ENCODE results near the gene PCSK6.

The PCSK6 gene

GRCh38 chr15:101480613-101481380 lies 8.7 kb downstream of the PCSK6 start:
- TF ChIP-seq CTCF (IDR thresholded peaks at IDR 0.05; ENCODE audit: extremely low read depth, missing control alignments): no peak
- DNase-seq (ENCODE audit: low spot score): no peak

GRCh38 chr15:101479851-101480612 lies 9.5 kb downstream of the PCSK6 start:
- DNase-seq (ENCODE audit: low spot score): no peak
- TF ChIP-seq CTCF (IDR thresholded peaks at IDR 0.05; ENCODE audit: extremely low read depth, missing control alignments): no peak

GRCh38 chr15:101479342-101479845 lies 10.1 kb downstream of the PCSK6 start:
- no peak for DNase-seq (ENCODE audit: low spot score)
- no peak for TF ChIP-seq CTCF (IDR thresholded peaks at IDR 0.05; ENCODE audit: extremely low read depth, missing control alignments)

GRCh38 chr15:101478701-101479341 lies 10.7 kb downstream of the PCSK6 start:
- DNase-seq (ENCODE audit: low spot score): no peak
- no peak for TF ChIP-seq CTCF (IDR thresholded peaks at IDR 0.05; ENCODE audit: extremely low read depth, missing control alignments)

GRCh38 chr15:101477851-101478362 lies 11.6 kb downstream of the PCSK6 start:
- DNase-seq (ENCODE audit: low spot score): no peak
- TF ChIP-seq CTCF (IDR thresholded peaks at IDR 0.05; ENCODE audit: extremely low read depth, missing control alignments): no peak

GRCh38 chr15:101476756-101477155 lies 12.8 kb downstream of the PCSK6 start:
- DNase-seq (ENCODE audit: low spot score): no peak
- no peak for TF ChIP-seq CTCF (IDR thresholded peaks at IDR 0.05; ENCODE audit: extremely low read depth, missing control alignments)

All from GM20000 (cell line).